Cerebellar cortex (tissue), 1 donor: ENCODE data around the gene OR11L1.

Experiments used
- DNase-seq: peaks from one replicate; pipeline ENCODE4 v3.0.0-alpha.2; 2015; ENCODE audit warnings: low spot score

Gene OR11L1, protein sequence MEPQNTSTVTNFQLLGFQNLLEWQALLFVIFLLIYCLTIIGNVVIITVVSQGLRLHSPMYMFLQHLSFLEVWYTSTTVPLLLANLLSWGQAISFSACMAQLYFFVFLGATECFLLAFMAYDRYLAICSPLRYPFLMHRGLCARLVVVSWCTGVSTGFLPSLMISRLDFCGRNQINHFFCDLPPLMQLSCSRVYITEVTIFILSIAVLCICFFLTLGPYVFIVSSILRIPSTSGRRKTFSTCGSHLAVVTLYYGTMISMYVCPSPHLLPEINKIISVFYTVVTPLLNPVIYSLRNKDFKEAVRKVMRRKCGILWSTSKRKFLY

DNA sequence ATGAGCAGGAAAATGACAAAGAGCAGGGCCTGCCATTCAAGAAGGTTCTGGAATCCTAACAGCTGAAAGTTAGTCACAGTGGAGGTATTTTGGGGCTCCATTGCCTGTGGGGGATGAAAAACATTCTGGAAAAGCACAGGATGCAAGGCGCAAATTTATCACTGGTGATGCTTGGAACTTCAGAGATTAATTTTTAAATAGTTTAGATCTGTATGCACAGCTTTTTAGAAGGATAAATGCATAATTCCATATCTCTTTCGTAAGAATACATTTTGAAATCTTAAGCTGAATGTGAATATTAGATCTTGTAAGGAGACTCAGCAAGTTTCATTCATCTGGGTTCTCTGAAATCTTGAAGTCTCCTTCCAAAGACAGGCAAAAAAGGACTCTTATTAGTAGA is at the start of gene OR11L1:
OR11L1 (minus strand) TSS at position 101 of the 400 bp plus-strand sequence; CDS start at position 101, 0 bp downstream.
- DNase-seq: no peak

GRCh38 chr1:247884797-247885413 is 43.2 kb upstream of the OR11L1 start:
- no peak for DNase-seq

- no peak for DNase-seq
Observed at GRCh38 chr1:247883346-247883745, 41.6 kb upstream of the OR11L1 start.

- no peak for DNase-seq
Observed at GRCh38 chr1:247865416-247865815, 23.7 kb upstream of the OR11L1 start.

GRCh38 chr1:247864644-247865043 is 22.9 kb upstream of the OR11L1 start:
- DNase-seq: no peak

- no peak for DNase-seq
Observed at GRCh38 chr1:247862756-247863155, 21.1 kb upstream of the OR11L1 start.

DNA sequence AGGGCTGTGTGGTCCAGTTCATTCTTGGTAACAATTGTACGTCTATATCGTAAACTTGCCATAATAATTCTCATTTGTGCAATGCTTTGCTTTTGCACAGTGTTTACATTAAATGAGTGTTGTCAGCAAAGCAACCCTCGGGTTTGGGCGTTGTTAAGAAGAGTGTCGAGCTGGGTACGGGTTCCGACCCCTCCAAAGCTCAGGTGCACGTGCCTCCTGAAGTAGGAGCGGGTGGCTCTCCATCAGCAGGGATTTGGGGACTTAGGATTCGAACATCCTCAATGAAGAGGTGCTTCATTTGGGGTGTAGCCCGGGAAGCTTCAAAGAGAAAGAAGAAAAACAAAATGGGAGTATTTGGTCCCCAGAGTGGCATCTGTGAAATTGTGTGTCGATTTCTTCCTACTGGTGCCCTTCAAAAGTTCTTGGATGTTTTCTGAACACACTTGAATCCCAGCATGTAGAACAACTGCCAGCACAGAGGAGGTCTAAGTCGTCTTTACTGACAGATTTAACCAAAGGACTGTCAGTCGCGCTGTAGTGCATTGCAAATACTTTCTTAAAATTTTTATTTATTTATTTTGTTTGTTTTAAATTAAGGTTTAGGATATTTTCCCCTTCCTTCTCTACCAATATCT is 16.4 kb upstream of the OR11L1 start:
- DNase-seq: no peak

DNA sequence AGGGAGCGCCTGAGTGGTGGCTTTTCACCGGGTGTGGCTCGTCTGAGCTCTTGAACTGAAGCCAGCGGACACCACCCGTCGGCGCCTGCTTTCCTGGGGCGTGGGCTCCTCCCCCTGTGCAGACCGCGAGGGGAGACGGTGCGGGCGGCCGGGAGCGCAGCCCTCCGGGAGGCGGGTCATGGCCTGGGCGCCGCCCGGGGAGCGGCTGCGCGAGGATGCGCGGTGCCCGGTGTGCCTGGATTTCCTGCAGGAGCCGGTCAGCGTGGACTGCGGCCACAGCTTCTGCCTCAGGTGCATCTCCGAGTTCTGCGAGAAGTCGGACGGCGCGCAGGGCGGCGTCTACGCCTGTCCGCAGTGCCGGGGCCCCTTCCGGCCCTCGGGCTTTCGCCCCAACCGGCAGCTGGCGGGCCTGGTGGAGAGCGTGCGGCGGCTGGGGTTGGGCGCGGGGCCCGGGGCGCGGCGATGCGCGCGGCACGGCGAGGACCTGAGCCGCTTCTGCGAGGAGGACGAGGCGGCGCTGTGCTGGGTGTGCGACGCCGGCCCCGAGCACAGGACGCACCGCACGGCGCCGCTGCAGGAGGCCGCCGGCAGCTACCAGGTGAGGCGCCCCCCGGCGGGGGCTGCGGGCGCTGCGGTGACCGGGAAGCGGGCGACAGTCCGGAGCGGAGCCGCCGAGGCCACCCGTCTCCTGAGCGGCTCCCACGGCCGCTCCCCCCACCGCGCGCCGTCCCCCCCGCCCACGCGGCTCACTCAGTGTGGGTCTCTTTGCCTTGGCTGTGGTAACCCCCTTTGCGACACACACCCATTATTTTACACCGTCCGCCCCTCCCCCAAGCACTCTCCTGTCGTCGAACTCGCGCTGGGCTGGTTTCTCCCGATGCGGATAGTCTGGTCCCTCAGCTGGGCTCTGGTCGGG is 15.6 kb upstream of the OR11L1 start, which contains the start of gene TRIM58:
TRIM58 (plus strand) TSS at position 119 of the 916 bp plus-strand sequence; CDS start at position 179, 60 bp downstream.
- DNase-seq: no peak

GRCh38 chr1:247855911-247856310 is 14.2 kb upstream of the OR11L1 start:
- DNase-seq: no peak

- no peak for DNase-seq
Observed at GRCh38 chr1:247854899-247855545, 13.3 kb upstream of the OR11L1 start.

- DNase-seq: no peak
Observed at GRCh38 chr1:247849616-247850015, 7.9 kb upstream of the OR11L1 start.

DNA sequence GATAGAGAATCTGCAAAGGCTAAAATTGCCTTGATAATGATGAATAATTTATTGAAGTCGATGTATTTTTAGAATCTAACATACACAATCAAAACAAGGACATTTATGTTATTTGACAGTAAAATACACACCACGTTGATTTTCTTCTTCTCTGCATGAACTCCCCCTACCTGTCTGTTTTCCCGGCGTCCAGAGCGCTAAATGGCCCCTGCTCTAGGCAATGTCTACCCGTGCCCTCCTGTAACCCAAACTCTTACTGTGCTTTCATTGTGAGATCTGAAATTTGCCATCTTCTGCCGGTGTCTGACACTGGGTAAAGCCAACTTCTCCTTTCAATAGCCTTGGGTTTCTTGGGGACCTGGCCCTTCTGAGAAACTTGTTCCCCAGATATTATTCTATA is 6.7 kb upstream of the OR11L1 start:
- no peak for DNase-seq

GRCh38 chr1:247845693-247846017 is 4.0 kb upstream of the OR11L1 start:
- DNase-seq: no peak

DNA sequence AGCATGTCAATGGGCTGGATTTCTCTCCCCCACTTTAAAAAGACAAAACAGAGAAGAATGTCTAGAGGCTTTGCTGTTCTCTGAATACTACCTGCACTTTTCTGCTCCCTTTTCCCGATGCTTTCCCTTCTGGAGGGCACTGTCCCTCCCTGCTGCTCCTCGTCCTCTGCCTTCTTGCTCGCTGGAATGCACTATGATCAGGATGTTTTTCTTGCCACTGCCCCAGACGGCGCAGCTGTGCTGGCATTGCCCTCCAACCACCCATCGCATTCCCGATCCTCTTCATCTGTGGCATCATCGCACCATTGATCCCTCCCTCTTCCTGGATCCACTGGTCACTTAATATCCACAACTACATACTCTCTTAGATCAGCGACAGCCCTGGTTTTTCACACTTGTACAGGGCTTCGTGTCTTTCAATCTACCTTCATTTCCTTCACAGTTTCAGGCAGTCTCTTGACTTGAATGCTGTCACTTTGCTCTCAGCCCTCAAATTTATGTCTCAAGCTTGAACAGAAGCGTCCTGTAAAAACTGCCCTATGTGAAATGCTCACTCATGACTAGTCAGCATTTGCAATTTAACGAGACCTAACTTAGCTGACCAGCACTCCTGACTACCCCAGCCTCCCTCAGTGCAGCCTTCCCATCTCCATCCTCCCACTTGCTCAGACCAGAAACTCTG is 3.5 kb upstream of the OR11L1 start:
- DNase-seq: no peak

DNA sequence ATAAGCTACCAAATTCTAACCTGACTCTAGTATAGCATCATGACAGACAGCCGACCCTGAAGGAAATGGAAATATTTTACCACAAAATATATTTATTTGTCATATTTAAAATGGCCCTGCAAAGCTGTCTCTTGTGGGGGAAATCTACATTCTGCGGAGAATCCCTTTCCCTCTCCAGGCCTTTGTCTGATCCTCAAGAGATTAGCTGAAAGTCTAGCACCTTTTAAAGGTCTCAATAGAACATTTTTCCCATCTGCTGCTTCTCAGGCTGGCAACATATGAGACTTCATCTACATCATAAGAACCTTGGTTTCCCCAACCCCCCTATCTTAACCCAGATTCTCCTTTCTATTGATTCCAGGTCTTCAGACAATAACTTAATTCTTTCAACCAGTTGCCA is 1.7 kb upstream of the OR11L1 start:
- no peak for DNase-seq

DNA sequence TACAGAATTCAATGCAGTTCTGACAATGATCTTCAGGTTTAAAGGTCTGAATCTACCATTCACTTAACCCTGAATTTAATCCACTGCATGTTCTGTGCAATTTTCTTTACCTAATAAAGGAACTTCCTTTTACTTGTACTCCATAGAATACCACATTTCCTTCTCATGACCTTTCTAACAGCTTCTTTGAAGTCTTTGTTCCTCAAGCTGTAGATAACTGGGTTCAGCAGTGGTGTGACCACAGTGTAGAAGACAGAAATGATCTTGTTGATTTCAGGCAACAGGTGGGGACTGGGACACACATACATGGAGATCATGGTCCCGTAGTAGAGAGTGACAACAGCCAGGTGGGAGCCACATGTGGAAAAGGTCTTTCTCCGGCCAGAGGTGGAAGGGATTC is 878 bp downstream of the OR11L1 start:
- DNase-seq: no peak

GRCh38 chr1:247833601-247834000 is 8.1 kb downstream of the OR11L1 start:
- DNase-seq: no peak

- no peak for DNase-seq
Observed at GRCh38 chr1:247829656-247830055, 12.0 kb downstream of the OR11L1 start.

DNA sequence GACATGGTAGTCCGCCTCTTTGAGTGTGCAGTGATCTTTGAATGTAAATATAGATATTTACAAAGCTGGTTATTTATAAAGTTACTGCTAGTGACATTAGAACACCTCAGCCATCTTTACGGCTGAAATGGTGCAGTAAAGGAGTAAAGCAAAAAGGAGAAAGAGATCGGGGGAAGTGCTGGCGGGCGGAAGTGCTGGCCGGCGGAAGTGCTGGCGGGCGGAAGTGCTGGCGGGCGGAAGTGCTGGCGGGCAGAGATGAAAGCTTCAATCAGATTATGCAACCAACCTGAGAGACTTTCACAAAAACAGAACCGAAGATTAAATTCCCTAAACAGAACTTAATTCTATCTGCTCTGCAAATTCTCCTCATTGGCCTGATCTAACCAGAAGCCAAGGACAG is 16.3 kb downstream of the OR11L1 start:
- no peak for DNase-seq

GRCh38 chr1:247824023-247824422 is 17.7 kb downstream of the OR11L1 start, which contains the start of gene OR14A16:
TSS of gene OR14A16 (minus strand) at chr1:247824119. CDS start at chr1:247815729, 8,390 bp downstream.
- DNase-seq: no peak

GRCh38 chr1:247822060-247822459 is 19.6 kb downstream of the OR11L1 start:
- DNase-seq: no peak
